HEK293 (cell line): Measurements from ENCODE around the gene CFAP43.
"Not testable (repeated sequence)": the region's sequence is repeated elsewhere in the genome, so short reads cannot be mapped to it uniquely, and the experiment has no call there.

Source experiments
- ZNF580 ChIP-seq: fragments of 450-650 bp; formaldehyde crosslinking; IDR thresholded peaks from 2 replicates; pipeline ENCODE4 v1.5.1; 2016; ENCODE audit warnings: missing biosample characterization, missing genetic modification characterization
- ZNF785 ChIP-seq: fragments of 450-650 bp; formaldehyde crosslinking; IDR thresholded peaks from 2 replicates; pipeline ENCODE4 v1.5.1; 2016; ENCODE audit warnings: missing biosample characterization, missing genetic modification characterization

- not testable (repeated sequence) for TF ChIP-seq ZNF580 (tag by site-specific recombination); ZNF785
Measured at GRCh38 chr10:104243009-104243408, 10.8 kb upstream of the CFAP43 start.
